Esophagus muscularis mucosa (tissue), 3 donors: ENCODE results near the gene GNPDA1.

ENCODE experiments used
- POLR2A ChIP-seq: fragments of 450-650 bp; IDR thresholded peaks from one replicate; pipeline ENCODE4 v1.6.1; 2017; ENCODE audit warnings: antibody characterized with exemption, moderate library complexity, mild to moderate bottlenecking, low read depth
- TF ChIP-seq, protein P1 (sequence below), 3 experiments: fragments of 200-600 bp in 2 of 3; fragments of 450-650 bp in 1 of 3; sonication (generic) in 2 of 3; IDR thresholded peaks; one replicate each; pipeline ENCODE4 v1.5.1; 2017 to 2019; ENCODE audit warnings: antibody characterized with exemption in 3 of 3, mild to moderate bottlenecking in 2 of 3, moderate library complexity in 1 of 3

DNA sequence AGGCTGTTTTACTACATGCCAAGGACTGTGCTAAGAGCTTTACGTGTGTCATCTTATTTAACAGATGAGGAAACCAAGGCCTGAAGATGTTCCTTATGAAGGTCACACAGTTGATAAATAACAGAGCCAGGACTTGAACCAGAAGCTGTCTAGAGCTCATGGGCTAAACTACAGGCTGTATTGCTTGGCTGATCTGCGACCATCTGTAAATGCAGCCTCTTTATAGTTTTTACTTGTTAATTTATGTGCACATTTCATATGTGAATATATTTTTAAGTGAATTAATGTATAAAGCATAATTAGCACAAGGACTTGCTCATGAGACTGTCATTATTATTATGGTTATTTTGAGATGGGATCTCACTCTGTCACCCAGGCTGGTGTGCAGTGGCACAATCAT is 19.3 kb upstream of the GNPDA1 start:
- no peak for TF ChIP-seq POLR2A
- TF ChIP-seq, protein P1, sequence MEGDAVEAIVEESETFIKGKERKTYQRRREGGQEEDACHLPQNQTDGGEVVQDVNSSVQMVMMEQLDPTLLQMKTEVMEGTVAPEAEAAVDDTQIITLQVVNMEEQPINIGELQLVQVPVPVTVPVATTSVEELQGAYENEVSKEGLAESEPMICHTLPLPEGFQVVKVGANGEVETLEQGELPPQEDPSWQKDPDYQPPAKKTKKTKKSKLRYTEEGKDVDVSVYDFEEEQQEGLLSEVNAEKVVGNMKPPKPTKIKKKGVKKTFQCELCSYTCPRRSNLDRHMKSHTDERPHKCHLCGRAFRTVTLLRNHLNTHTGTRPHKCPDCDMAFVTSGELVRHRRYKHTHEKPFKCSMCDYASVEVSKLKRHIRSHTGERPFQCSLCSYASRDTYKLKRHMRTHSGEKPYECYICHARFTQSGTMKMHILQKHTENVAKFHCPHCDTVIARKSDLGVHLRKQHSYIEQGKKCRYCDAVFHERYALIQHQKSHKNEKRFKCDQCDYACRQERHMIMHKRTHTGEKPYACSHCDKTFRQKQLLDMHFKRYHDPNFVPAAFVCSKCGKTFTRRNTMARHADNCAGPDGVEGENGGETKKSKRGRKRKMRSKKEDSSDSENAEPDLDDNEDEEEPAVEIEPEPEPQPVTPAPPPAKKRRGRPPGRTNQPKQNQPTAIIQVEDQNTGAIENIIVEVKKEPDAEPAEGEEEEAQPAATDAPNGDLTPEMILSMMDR (IDR thresholded peaks at IDR 0.05), result no peak
